ENCODE measurements around the gene LRRIQ1.

The LRRIQ1 gene

DNA sequence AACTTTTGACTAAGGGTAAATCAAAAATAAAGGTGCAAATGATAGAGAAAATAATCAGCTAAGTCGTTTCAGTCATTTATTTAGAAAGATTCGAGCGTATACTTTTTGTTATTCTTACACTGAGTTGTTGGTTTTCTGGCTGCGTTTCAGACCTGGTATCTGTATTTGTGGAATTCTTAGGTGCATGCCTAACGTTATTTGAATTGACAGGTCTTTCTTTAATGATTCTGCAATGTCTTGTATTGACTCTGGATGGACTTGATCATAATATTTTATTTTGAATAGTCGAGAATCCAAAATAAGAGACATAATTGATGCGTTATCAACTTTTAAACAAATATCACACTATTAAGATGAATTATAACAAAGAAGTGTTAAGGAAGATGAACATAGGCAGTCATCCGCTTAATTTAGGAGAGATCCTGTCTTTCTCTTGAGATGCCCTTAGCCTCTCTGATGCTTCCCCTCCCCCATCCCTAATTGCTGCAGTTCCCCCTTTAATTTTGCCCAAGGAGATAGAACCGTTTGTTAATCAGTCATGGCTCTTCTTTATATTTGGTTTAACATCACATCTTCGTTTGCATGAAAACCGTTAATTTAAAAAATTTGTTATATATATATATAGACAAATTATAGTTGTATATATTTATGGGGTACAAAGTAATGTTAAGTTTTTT, 245.6 kb downstream of the LRRIQ1 start:
- DNase-seq: no peak

DNA sequence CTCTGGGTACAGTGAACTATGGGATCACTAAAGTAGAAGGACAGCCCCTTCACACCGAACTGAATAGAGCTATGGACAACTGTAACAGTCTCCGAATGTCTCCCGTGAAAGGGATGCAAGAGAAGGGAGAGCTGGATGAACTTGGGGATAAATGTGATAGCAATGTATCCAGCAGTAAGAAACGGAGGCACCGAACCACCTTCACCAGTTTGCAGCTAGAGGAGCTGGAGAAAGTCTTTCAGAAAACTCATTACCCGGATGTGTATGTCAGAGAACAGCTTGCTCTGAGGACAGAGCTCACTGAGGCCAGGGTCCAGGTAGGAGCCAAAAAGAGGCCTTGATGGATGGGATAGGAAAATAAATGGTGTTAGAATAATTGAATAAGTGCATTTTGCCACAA, 247.4 kb downstream of the LRRIQ1 start:
- DNase-seq: no peak

Data from SIG-M5 (cell line).